AG09309 (cell line): ENCODE results near the gene DBH.

Experiments
- DNase-seq: peaks from one replicate; pipeline ENCODE4 v3.0.0-alpha.2; 2010; ENCODE audit warnings: low read depth
- H3K4me3 ChIP-seq: 2 replicates; pipeline ENCODE4 v1.5.1; 2011; ENCODE audit warnings: mild to moderate bottlenecking, low read depth, low read length, moderate library complexity; ENCODE audit not compliant: control insufficient read depth
- TF ChIP-seq, protein P1 (sequence below): IDR thresholded peaks from 2 replicates; pipeline ENCODE4 v1.5.1; 2011; ENCODE audit warnings: mild to moderate bottlenecking, low read depth, low read length, inconsistent platforms; ENCODE audit not compliant: insufficient read depth, control insufficient read depth; ENCODE audit errors: missing control alignments

Gene DBH

DNA sequence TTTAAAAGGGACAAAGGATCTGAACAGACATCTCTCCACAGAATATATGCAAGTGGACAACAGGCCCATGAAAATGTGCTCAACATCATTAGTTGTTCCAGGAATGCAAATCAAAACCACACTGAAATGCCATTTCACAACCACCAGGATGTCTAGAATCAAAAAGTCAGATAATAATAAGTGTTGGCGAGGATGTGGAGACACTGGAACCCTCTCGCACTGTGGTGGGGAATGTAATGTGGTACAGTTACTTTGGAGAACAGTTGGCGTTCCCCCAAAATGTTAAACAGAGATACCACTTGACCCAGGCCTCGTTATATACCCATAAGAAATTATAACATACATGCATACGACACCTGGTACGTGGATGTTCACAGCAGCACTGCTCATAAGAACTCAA, 63.4 kb downstream of the DBH start:
- TF ChIP-seq, protein P1, sequence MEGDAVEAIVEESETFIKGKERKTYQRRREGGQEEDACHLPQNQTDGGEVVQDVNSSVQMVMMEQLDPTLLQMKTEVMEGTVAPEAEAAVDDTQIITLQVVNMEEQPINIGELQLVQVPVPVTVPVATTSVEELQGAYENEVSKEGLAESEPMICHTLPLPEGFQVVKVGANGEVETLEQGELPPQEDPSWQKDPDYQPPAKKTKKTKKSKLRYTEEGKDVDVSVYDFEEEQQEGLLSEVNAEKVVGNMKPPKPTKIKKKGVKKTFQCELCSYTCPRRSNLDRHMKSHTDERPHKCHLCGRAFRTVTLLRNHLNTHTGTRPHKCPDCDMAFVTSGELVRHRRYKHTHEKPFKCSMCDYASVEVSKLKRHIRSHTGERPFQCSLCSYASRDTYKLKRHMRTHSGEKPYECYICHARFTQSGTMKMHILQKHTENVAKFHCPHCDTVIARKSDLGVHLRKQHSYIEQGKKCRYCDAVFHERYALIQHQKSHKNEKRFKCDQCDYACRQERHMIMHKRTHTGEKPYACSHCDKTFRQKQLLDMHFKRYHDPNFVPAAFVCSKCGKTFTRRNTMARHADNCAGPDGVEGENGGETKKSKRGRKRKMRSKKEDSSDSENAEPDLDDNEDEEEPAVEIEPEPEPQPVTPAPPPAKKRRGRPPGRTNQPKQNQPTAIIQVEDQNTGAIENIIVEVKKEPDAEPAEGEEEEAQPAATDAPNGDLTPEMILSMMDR: no peak
- no peak for DNase-seq
- no peak overlapping the region for H3K4me3 ChIP-seq

DNA sequence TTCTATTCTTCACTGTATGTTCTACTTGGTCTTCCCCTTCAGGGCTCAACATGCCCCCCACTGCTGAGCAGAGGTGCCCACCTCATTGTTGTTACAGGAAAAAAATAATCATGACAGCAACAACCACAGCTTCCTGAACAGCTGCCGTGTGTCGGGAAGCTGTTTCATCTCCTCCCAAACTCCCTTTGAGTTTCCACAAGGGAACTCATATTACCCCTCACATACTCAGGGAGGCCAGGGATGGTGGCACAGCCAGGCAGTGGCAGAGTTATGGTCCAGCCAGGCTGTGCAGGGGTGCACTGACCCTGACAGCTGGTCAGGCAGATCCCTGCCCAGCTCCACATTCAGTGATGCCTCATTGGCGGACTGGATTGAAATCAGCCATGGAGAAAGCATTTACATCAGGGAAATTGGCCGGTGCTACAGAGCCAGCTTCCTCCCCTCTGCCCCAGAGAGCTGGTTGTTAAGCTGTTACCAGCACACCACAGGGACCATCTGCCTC, 64.7 kb downstream of the DBH start:
- H3K4me3 ChIP-seq: no peak overlapping the region
- TF ChIP-seq, protein P1: no peak
- DNase-seq: no peak

DNA sequence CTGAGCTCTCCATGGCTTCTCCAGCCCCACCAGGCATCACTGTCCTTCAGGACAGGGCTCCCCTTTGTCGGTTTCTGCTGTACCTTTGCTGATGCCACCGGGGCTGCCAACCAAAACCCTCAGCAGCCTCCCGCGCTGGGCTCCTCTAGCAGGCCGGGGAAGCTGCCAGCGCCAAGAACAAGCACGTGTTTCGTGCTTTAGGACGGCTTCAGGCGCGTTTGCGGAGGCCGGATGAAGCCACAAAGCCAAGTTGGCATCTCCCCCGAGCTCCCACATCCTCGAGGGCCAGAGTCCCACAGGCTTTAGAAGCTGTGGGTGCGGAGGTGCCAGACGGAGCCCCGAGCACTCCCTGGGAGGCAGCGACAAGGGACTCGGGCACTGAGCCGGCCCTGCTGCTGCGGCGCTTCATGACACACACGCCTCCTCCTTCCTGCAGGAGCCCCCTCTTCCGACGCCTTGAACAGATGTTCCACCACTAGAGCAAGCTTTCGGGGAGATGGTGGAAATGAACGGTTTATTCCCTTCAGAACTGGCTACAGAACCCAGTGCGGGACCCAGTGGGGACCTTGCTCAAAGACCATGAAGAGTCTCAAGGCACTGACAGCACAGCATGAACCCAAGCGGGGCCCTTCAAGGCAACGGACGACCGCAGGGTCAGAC, 65.3 kb downstream of the DBH start:
- no peak overlapping the region for H3K4me3 ChIP-seq
- no peak for DNase-seq
- TF ChIP-seq, protein P1: no peak

DNA sequence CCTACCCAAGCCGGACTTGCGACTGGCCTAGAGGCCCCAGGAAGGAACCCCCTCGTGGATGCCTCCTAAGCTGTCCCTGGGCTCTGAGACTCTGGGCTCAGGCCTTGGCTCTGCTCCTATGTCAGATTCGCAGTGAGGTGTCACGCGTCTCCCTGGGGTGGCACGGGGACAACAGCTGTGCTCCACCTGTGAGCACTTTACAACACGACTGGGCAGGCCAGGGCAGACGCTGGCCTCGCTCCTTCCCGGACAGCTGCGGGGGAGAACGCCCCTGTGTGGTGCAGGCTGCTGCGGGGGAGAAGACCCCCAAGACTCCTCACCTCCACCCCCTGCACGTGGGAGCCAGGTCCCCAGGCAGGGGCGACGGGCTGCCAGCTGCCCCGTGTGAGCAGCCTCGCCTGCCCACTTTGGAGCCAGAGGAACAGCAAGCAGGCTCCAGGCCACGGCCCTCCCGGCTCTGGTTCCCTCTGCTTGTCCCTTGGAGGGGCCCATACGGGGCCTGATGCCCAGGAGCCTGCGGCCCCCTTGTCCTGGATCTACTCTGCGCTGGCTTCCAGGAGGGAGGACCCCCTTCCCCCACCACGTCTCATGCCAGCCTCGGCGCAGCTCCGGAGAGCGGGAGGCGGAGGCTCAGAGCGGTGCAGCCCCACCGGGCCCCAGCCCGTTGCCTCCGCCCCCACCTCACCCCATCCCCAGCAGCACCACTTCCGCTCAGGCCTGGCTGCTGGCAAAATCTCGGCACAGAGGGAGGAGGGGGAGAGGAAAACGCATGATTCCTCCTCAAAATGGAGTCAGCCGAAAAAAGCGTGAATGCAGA, 66.0 kb downstream of the DBH start:
- no peak overlapping the region for H3K4me3 ChIP-seq
- TF ChIP-seq, protein P1: no peak
- DNase-seq: no peak

DNA sequence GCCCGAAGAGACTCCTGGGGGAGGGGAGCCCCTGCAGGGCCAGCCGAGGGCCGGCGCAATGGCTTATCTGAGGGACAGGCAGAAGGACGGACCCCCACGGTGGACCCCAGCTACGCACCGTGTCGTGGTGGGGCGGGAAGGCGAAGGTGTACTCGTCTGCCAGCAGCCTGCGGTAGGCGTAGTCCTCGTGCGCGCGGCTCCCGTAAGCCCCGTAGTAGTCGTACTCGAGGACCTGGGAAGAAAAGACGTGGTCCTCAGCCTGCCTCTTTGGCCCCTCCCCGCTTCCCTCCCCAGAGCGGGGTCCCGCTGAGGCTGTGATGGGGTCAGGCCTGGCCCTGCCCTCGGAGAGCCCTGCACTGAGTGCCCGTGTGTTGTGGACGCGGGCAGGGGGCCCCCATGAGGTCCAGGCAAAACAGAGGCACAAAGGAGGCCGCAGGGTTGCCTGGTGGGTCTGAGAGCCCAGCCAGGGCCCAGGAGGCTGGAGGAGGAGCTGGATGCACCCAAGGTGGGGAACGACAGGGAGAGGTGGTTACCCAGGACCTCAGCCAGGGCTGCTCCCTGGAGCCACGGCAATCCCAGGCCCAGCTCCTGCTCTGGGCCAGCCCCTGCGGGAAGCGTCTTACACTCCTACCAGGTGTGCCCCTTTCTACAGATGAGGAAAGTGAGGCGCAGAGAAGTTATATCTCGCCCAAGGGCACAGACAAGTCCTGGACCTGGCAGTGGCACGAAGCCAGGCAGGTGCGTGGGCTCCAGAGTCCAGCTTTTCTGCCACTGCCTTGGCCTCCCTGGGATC, 66.8 kb downstream of the DBH start:
- no peak overlapping the region for H3K4me3 ChIP-seq
- no peak for DNase-seq

More for the DNA sequence above, 66.8 kb downstream of the DBH start:
- TF ChIP-seq, protein P1: no peak
